CD14-positive monocyte (primary cell): ENCODE data around the gene SLIT2. TPM values are rescaled to one million over a fixed set of nuclear protein-coding genes. Genes with fewer than 3 reads are reported as not detected.

ENCODE experiments used
- DNase-seq, 3 donors: peaks; one replicate each; pipeline ENCODE4 v3.0.0-alpha.2; 2011 to 2022
- H2AFZ ChIP-seq: 2 replicates; pipeline ENCODE4 v1.6.0; 2012; ENCODE audit warnings: mild to moderate bottlenecking, low read depth, low read length, inconsistent platforms; ENCODE audit not compliant: insufficient read depth, poor library complexity, severe bottlenecking
- H3K27ac ChIP-seq, 2 donors: 1 replicate in 1 of 2; 2 replicates in 1 of 2; pipeline ENCODE4 v1.5.1; 2012 to 2013; ENCODE audit warnings: low read length in 2 of 2, control low read depth in 1 of 2, inconsistent platforms in 1 of 2, low read depth in 1 of 2, mild to moderate bottlenecking in 1 of 2
- H3K27me3 ChIP-seq, 2 donors: one replicate each; pipeline versions ENCODE4 v1.6.0 to v1.6.1; 2011 to 2013; ENCODE audit warnings: low read length in 2 of 2; ENCODE audit not compliant: control insufficient read depth in 2 of 2, insufficient read depth in 2 of 2
- H3K36me3 ChIP-seq, 2 donors: replicated peaks in 1 of 2; 1 replicate in 1 of 2; 2 replicates in 1 of 2; pipeline versions ENCODE4 v1.5.1 to v1.6.1; 2012 to 2013; ENCODE audit warnings: low read length in 2 of 2, control low read depth in 1 of 2, inconsistent platforms in 1 of 2, mild to moderate bottlenecking in 1 of 2; ENCODE audit not compliant: insufficient read depth in 2 of 2, control insufficient read depth in 1 of 2
- H3K4me1 ChIP-seq, 2 donors: 1 replicate in 1 of 2; 2 replicates in 1 of 2; pipeline versions ENCODE4 v1.5.1 to v1.6.1; 2012 to 2013; ENCODE audit warnings: low read length in 2 of 2, control low read depth in 1 of 2, inconsistent platforms in 1 of 2, mild to moderate bottlenecking in 1 of 2, moderate library complexity in 1 of 2; ENCODE audit not compliant: insufficient read depth in 2 of 2, control insufficient read depth in 1 of 2
- H3K4me2 ChIP-seq: replicated peaks from 2 replicates; pipeline ENCODE3; 2012; ENCODE audit warnings: low read length, moderate library complexity, mild to moderate bottlenecking; ENCODE audit not compliant: poor library complexity, severe bottlenecking; ENCODE audit errors: extremely low read depth
- H3K4me3 ChIP-seq, 3 experiments: fragments of 200-600 bp in 1 of 3; sonication (generic) in 1 of 3; replicated peaks in 1 of 3; 1 replicate in 2 of 3; 2 replicates in 1 of 3; pipeline ENCODE4 v1.5.1; 2011 to 2013; ENCODE audit warnings: low read length in 3 of 3, mild to moderate bottlenecking in 3 of 3, control low read depth in 2 of 3, low read depth in 2 of 3, inconsistent platforms in 1 of 3, moderate library complexity in 1 of 3
- H3K79me2 ChIP-seq: 2 replicates; pipeline ENCODE4 v1.6.0; 2012; ENCODE audit warnings: mild to moderate bottlenecking, control low read depth, inconsistent platforms, low read length, moderate library complexity; ENCODE audit not compliant: insufficient read depth
- H3K9ac ChIP-seq: 2 replicates; pipeline ENCODE4 v1.6.0; 2017; ENCODE audit warnings: low read length, mild to moderate bottlenecking; ENCODE audit not compliant: insufficient read depth, poor library complexity, severe bottlenecking
- H3K9me3 ChIP-seq, 2 donors: replicated peaks in 1 of 2; 1 replicate in 1 of 2; 2 replicates in 1 of 2; pipeline versions ENCODE4 v1.5.1 to v1.6.1; 2012 to 2013; ENCODE audit warnings: low read length in 2 of 2, control low read depth in 1 of 2; ENCODE audit not compliant: control insufficient read depth in 1 of 2, insufficient read depth in 1 of 2
- H4K20me1 ChIP-seq: 2 replicates; pipeline ENCODE4 v1.6.0; 2012; ENCODE audit warnings: mild to moderate bottlenecking, low read length, control low read depth, moderate library complexity; ENCODE audit not compliant: insufficient read depth
- H3K27ac Mint-ChIP-seq, 7 donors: one replicate each; pipeline ENCODE4 v1.8.0; 2020; ENCODE audit warnings: mild to moderate bottlenecking in 7 of 7, mixed read lengths in 7 of 7, moderate library complexity in 6 of 7, inconsistent platforms in 2 of 7
- H3K27me3 Mint-ChIP-seq, 3 donors: one replicate each; pipeline ENCODE4 v1.8.0; 2021 to 2022; ENCODE audit warnings: low read depth in 3 of 3, mild to moderate bottlenecking in 3 of 3, mixed read lengths in 3 of 3, moderate library complexity in 3 of 3, inconsistent platforms in 1 of 3
- H3K36me3 Mint-ChIP-seq, 2 donors: one replicate each; pipeline ENCODE4 v1.8.0; 2020; ENCODE audit warnings: mixed read lengths in 2 of 2, inconsistent platforms in 1 of 2, mild to moderate bottlenecking in 1 of 2
- H3K4me1 Mint-ChIP-seq: one replicate; pipeline ENCODE4 v1.8.0; 2020; ENCODE audit warnings: mild to moderate bottlenecking, mixed read lengths
- H3K4me3 Mint-ChIP-seq, 2 donors: one replicate each; pipeline ENCODE4 v1.8.0; 2020; ENCODE audit warnings: mild to moderate bottlenecking in 2 of 2, mixed read lengths in 2 of 2, moderate library complexity in 1 of 2
- H3K9me3 Mint-ChIP-seq, 7 donors: one replicate each; pipeline ENCODE4 v1.8.0; 2020 to 2022; ENCODE audit warnings: mixed read lengths in 7 of 7, mild to moderate bottlenecking in 6 of 7, moderate library complexity in 6 of 7, inconsistent platforms in 2 of 7
- WGBS: methylation state at CpG from one replicate; pipeline ENCODE4 v1.1.5; 2013; ENCODE audit warnings: missing lambda C conversion rate; ENCODE audit not compliant: insufficient coverage; 5-methylcytosine and 5-hydroxymethylcytosine counted together
- intact Hi-C, 2 donors: fragments of 100-400 bp; cut with micrococcal nuclease; formaldehyde crosslinking; loops; one replicate each; pipeline versions ENCODE4 v1.15.0 to v1.15.1; 2023
- polyA plus RNA-seq, 3 donors: library from polyadenylated mRNA; depleted of rRNA in 1 of 3; unstranded in 2 of 3; stranded (reverse) in 1 of 3; fragments of 300-500 nt in 2 of 3; fragments of >200 nt in 1 of 3; fragmentation: Illumina TruSeq in 2 of 3; gene quantifications; 1 replicate in 2 of 3; 2 replicates in 1 of 3; pipeline ENCODE4 v1.2.3, GENCODE V29; 2012 to 2021
- TF ChIP-seq, protein P1 (sequence below): fragments of 200-600 bp; IDR thresholded peaks from one replicate; pipeline ENCODE4 v1.8.0; 2022; ENCODE audit warnings: antibody characterized with exemption, mild to moderate bottlenecking

Gene SLIT2
- polyA plus RNA-seq, 3 donors, result 0.08 TPM; not detected in 2

DNA sequence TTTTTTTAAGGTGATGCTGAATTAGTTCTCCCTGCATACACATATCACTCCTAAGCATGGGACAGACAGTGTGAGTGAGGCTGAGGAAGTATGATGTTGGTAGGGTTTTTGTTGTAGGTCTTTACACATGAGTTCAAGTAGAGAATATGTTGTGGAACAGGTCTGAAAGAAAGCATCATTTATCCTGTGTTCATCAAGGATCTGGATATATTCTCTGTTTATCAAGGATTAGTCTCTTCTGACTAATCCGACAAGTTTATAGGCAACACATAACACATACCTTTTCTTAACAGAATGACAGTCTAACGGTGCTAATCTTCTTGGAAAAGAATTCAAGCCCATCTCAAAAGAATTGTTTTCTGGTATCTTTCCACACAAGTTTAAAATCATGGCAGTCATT, 10.5 kb downstream of the SLIT2 start:
- Mint-ChIP-seq H3K36me3 (no peaks in the 10 kb centered on the region), H3K27me3 (peaks cover 0 to 5% (median 2%) of the 10 kb centered on the region in 3 donors), H3K9me3 (no peaks in the 10 kb centered on the region), H3K4me1 (no peaks in the 10 kb centered on the region), H3K27ac (no peak overlapping the region), H3K4me3 (no peak overlapping the region)
- H2AFZ ChIP-seq, result no peak overlapping the region
- no peak overlapping the region for H3K9ac ChIP-seq
- TF ChIP-seq, protein P1, sequence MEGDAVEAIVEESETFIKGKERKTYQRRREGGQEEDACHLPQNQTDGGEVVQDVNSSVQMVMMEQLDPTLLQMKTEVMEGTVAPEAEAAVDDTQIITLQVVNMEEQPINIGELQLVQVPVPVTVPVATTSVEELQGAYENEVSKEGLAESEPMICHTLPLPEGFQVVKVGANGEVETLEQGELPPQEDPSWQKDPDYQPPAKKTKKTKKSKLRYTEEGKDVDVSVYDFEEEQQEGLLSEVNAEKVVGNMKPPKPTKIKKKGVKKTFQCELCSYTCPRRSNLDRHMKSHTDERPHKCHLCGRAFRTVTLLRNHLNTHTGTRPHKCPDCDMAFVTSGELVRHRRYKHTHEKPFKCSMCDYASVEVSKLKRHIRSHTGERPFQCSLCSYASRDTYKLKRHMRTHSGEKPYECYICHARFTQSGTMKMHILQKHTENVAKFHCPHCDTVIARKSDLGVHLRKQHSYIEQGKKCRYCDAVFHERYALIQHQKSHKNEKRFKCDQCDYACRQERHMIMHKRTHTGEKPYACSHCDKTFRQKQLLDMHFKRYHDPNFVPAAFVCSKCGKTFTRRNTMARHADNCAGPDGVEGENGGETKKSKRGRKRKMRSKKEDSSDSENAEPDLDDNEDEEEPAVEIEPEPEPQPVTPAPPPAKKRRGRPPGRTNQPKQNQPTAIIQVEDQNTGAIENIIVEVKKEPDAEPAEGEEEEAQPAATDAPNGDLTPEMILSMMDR, result no peak
- WGBS, result no CpG with 5 or more reads among the region's 2 CpGs
- no peaks in the 10 kb centered on the region for H3K36me3 ChIP-seq
- intact Hi-C loops, result no loop called here
- H3K4me1 ChIP-seq, result no peaks in the 10 kb centered on the region
- DNase-seq, result no peak
- H3K9me3 ChIP-seq, result no peaks in the 10 kb centered on the region
- no peaks in the 10 kb centered on the region for H3K79me2 ChIP-seq
- H3K27me3 ChIP-seq, result peaks cover 7 to 13% of the 10 kb centered on the region in 2 donors
- H4K20me1 ChIP-seq, result no peaks in the 10 kb centered on the region
- no peak overlapping the region for H3K4me3 ChIP-seq
- H3K27ac ChIP-seq, result no peak overlapping the region
- H3K4me2 ChIP-seq, result no peak overlapping the region

DNA sequence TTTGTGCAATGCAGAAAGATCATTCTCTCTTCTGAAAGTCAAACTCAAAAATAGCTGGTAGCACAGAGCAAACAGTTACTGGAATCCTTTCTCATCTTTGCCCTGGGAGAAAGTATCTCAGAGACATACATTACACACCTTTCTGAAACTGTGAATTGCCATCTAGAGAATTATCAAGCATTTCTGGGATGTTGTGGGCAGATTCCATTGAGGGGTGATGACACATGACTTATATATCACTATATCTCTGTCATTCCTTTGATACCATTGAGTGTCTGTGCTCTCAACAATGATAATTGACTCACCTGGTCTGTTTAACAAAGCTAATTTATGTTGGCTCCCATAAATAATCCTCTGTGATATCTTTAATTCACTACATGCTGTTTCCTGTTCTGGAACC, 13.0 kb downstream of the SLIT2 start:
- H3K36me3 ChIP-seq, result no peaks in the 10 kb centered on the region
- TF ChIP-seq, protein P1, result no peak
- H3K27ac Mint-ChIP-seq, result no peak overlapping the region
- H3K9ac ChIP-seq, result no peak overlapping the region
- H3K9me3 Mint-ChIP-seq, result no peaks in the 10 kb centered on the region
- H3K79me2 ChIP-seq, result no peaks in the 10 kb centered on the region
- no peak overlapping the region for H2AFZ ChIP-seq
- H3K4me2 ChIP-seq, result no peak overlapping the region
- no peak overlapping the region for H3K27ac ChIP-seq
- no peaks in the 10 kb centered on the region for H3K36me3 Mint-ChIP-seq
- no peak for DNase-seq
- no peaks in the 10 kb centered on the region for H4K20me1 ChIP-seq
- no peak overlapping the region for H3K4me3 Mint-ChIP-seq
- no peaks in the 10 kb centered on the region for H3K4me1 ChIP-seq
- peaks cover 2 to 6% of the 10 kb centered on the region in 2 donors for H3K27me3 ChIP-seq
- H3K4me3 ChIP-seq, result no peak overlapping the region
- no peaks in the 10 kb centered on the region for H3K9me3 ChIP-seq
- intact Hi-C loops, result no loop called here
- no peaks in the 10 kb centered on the region for H3K4me1 Mint-ChIP-seq
- H3K27me3 Mint-ChIP-seq, result peaks cover 0 to 4% (median 1%) of the 10 kb centered on the region in 3 donors
